Esophagus (tissue), 2 donors: Measurements from ENCODE around the gene BUB1. TPM values are rescaled to one million over a fixed set of nuclear protein-coding genes. Genes with fewer than 3 reads are reported as not detected.

Experiments
- H3K27ac ChIP-seq, 2 donors: one replicate each; pipeline ENCODE4 v1.5.1; 2013; ENCODE audit warnings: low read depth in 2 of 2, mild to moderate bottlenecking in 2 of 2, inconsistent platforms in 1 of 2, low read length in 1 of 2, moderate library complexity in 1 of 2
- H3K27me3 ChIP-seq, 2 donors: one replicate each; pipeline ENCODE4 v1.6.1; 2013; ENCODE audit warnings: low read length in 2 of 2, control low read depth in 1 of 2, mild to moderate bottlenecking in 1 of 2; ENCODE audit not compliant: insufficient read depth in 2 of 2, control insufficient read depth in 1 of 2
- H3K36me3 ChIP-seq, 2 donors: one replicate each; pipeline ENCODE4 v1.6.1; 2013; ENCODE audit warnings: low read length in 1 of 2; ENCODE audit not compliant: control insufficient read depth in 2 of 2, insufficient read depth in 2 of 2
- H3K4me1 ChIP-seq, 2 donors: one replicate each; pipeline ENCODE4 v1.6.1; 2013; ENCODE audit warnings: low read length in 1 of 2; ENCODE audit not compliant: control insufficient read depth in 2 of 2, insufficient read depth in 2 of 2
- H3K4me3 ChIP-seq, 2 donors: one replicate each; pipeline ENCODE4 v1.5.1; 2013; ENCODE audit warnings: low read length in 2 of 2, mild to moderate bottlenecking in 2 of 2, low read depth in 1 of 2, moderate library complexity in 1 of 2
- H3K9me3 ChIP-seq, 2 donors: one replicate each; pipeline ENCODE4 v1.6.1; 2013; ENCODE audit warnings: mild to moderate bottlenecking in 2 of 2, low read depth in 1 of 2, low read length in 1 of 2, moderate library complexity in 1 of 2; ENCODE audit not compliant: control insufficient read depth in 2 of 2, insufficient read depth in 1 of 2
- WGBS, 2 donors: extraction: QIAGEN DNeasy Blood & Tissue Kit; methylation state at CpG; one replicate each; pipeline ENCODE4 v1.1.7; 2013; 5-methylcytosine and 5-hydroxymethylcytosine counted together
- polyA plus RNA-seq, 2 donors: library from polyadenylated mRNA; stranded (reverse); fragments of 200-250 nt; gene quantifications; one replicate each; pipeline ENCODE4 v1.2.3, GENCODE V29; 2013
- donor health status: healthy with polysubstance abuse.
- donor health status: Bipolar disorder and iron deficiency.

BUB1 gene
- 1 to 10 TPM; 2.3 to 5.3 TPM for polyA plus RNA-seq

DNA sequence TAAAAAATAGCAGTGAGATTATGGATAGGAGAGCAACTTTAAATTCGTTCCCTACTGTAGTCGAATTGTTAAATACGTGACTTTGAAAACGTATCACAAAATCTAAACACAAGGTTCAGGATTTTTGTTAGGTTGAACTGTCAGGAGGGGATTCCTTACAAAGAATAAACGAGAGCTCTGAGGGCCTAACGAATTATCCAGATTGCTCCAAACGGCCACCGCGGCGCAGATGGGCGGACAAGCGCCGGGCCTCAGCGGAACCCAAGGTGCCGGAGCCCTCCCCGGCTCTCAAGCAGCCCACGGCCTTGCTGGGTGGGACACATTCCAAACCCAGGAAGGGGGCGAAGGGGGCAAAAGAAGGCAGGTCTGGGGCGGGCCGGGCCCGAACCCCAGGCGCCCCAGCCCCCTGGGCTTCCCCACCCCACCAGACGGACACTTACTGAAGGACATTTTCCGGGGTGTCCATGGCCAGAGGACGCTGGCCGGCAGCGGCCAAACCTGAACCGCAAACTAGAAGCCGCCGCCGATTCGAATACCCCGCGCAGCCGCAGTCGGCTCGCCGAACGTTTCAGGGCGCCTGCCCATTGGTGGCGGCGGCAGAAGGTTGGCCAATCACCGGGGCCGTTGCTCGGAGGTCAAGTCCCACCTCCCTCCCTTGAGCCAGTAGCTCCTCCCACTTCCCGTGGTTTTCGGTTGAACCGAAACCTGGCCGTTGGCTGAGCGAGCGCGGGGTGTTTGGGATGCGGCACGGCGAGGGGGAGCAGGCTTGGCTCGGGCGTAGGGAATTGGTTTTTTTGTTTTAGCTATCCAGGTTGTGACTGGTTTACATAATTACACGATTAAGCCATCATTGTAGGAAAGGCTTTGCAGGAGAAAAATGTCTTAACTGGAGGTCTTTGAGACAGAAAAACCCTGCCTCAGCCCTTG is at the start of gene BUB1:
Gene BUB1 (minus strand): TSS at position 534 of the 927 bp plus-strand sequence. CDS start 68 bp downstream, at position 466.
- WGBS, 2 donors: 0% methylated on average over 58 of the region's 58 CpGs
- Histone ChIP-seq H3K4me1 (no peaks in the 10 kb centered on the region), H3K4me3 (peak within 1 kb of the TSS; percentile 58 to 76), H3K9me3 (no peaks in the 10 kb centered on the region), H3K27ac (peak within 1 kb of the TSS; percentile 83 to 86), H3K36me3 (no peaks in the 10 kb centered on the region), H3K27me3 (no peaks in the 10 kb centered on the region)

DNA sequence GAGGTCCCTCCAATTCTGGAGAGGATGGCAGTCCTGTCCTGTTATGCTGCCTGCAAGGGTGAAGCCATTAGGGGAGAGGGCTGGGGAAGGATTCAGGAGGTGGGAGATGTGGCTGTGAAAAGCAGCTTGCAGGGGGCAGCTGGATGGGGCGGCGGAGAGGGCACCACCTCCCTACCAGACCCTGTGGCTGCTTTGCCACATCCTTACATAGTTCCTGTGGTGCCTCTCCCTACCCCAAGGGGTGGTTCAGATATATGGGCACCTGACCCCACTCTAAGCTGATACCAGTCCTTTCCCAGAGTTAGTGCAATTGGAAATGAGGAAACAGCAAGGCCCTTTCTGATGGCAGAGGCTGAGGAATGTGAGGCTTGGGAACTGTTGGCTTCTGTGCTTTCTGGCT is 48.4 kb upstream of the BUB1 start:
- H3K9me3 ChIP-seq: no peaks in the 10 kb centered on the region
- H3K36me3 ChIP-seq: no peaks in the 10 kb centered on the region
- 73 to 94% methylated on average over 2 of the region's 2 CpGs for WGBS, 2 donors
- H3K27ac ChIP-seq: no peak overlapping the region
- no peak overlapping the region for H3K4me3 ChIP-seq
- H3K4me1 ChIP-seq: no peaks in the 10 kb centered on the region
- peaks cover 1 to 2% of the 10 kb centered on the region in 2 donors for H3K27me3 ChIP-seq

DNA sequence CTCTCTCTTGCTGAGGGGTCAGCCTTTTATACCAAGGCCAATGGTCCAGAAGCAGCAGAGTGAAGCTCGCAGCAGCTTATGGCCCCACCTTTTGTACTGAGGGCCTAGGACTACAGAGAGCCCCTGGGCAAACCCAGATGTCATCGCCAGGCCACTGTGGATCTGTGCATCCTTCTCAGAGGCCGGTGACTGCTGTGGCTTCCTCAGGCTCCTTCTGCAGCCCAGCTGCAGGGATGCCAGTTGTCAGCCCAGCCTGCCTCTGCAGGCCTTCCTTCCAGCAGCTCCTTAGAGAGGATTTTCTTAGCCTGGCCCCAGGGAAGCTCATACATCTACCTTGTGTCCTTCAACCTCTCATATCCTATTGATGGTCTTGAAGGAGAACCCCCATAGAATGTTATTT is 48.0 kb upstream of the BUB1 start:
- H3K9me3 ChIP-seq: no peaks in the 10 kb centered on the region
- no peaks in the 10 kb centered on the region for H3K36me3 ChIP-seq
- H3K4me3 ChIP-seq: no peak overlapping the region
- no peaks in the 10 kb centered on the region for H3K4me1 ChIP-seq
- H3K27me3 ChIP-seq: no peaks in the 10 kb centered on the region
- 88 to 94% methylated on average over 3 of the region's 3 CpGs for WGBS, 2 donors
- no peak overlapping the region for H3K27ac ChIP-seq

DNA sequence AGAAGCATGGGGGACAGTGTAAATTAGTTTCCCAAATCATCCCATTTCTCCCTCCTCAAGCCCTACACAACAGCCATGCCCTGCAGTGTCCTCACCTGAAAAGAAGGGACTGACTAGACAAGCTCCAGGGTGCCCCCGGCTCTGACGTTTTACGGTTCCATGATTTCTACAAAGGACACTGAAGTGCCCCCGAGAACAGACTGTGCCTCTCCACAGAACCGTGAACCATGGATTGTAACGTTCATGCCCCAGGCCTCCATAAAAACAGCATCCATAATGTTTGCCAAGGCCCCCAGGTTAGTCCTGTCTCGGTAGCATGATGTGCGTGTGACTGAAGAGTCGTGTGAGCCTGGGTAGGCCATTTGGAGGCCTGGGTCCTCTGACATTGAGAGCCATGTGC is 47.5 kb upstream of the BUB1 start:
- H3K4me3 ChIP-seq: no peak overlapping the region
- H3K27me3 ChIP-seq: no peaks in the 10 kb centered on the region
- 91 to 92% methylated on average over 9 of the region's 9 CpGs for WGBS, 2 donors
- no peak overlapping the region for H3K27ac ChIP-seq
- H3K4me1 ChIP-seq: no peaks in the 10 kb centered on the region
- H3K36me3 ChIP-seq: no peaks in the 10 kb centered on the region
- H3K9me3 ChIP-seq: no peaks in the 10 kb centered on the region

DNA sequence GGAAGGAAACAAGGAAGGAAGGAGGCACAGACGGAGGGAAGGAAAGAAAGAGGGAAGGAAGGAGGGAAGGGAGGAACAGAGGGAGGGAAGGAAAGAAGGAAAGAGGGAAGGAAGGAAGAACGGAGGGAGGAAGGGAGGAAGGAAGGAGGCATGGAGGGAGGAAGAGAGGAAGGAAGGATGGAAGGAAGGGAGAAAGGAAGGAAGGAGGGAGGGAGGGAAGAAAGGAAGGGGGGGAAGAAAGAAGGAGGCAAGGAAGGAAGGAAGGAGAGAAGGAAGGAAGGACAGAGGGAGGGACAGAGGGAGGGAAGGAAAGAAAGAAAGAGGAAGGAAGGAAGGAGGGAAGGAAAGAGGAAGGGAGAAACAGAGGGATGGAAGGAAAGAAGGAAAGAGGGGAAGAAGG is 47.0 kb upstream of the BUB1 start:
- 68 to 72% methylated on average over 2 of the region's 2 CpGs for WGBS, 2 donors
- Histone ChIP-seq H3K4me1 (no peaks in the 10 kb centered on the region), H3K4me3 (no peak overlapping the region), H3K36me3 (no peaks in the 10 kb centered on the region), H3K27ac (no peak overlapping the region), H3K9me3 (no peaks in the 10 kb centered on the region), H3K27me3 (no peaks in the 10 kb centered on the region)

DNA sequence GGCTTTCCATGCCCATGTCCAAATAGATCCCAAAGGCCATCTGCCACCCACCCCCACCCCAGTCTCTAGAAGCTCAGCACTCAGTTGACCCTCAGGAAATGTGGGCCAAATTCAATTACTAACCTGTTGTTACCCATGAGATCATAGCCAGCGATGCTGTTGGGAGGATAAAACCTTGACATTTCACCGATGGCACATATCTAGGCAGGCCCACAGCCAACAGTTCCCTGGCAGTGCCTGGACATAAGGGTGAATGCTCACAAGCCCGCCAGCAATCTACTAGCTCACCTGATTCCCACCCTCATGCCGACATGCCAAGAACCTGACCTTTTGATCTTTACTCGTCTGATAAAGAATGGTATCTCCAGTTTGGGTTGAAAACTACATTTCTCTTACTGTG is 42.7 kb upstream of the BUB1 start:
- Histone ChIP-seq H3K4me1 (no peaks in the 10 kb centered on the region), H3K27me3 (no peaks in the 10 kb centered on the region), H3K9me3 (no peaks in the 10 kb centered on the region), H3K36me3 (no peaks in the 10 kb centered on the region), H3K4me3 (no peak overlapping the region), H3K27ac (no peak overlapping the region)
- WGBS, 2 donors: 78 to 89% methylated on average over 5 of the region's 5 CpGs

DNA sequence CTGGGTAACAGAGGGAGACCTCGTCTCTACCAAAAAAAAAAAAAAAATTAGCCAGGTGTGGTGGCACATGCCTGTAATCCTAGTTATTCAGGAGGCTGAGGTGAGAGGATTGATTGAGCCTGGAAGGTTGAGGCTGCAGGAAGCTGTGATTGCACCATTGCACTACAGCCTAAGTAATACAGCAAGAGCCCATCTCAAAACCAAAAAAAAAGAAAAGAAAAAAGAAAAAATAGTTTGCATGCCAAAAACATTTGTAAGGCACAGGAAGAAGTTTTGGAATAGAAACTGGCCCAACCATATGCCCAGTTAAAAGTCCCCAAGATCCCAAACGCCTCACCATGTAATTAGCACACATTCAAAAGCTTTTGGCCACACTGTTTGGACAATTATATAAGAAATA is 41.1 kb upstream of the BUB1 start:
- WGBS, 2 donors: 62 to 65% methylated on average over 2 of the region's 2 CpGs
- no peaks in the 10 kb centered on the region for H3K27me3 ChIP-seq

DNA sequence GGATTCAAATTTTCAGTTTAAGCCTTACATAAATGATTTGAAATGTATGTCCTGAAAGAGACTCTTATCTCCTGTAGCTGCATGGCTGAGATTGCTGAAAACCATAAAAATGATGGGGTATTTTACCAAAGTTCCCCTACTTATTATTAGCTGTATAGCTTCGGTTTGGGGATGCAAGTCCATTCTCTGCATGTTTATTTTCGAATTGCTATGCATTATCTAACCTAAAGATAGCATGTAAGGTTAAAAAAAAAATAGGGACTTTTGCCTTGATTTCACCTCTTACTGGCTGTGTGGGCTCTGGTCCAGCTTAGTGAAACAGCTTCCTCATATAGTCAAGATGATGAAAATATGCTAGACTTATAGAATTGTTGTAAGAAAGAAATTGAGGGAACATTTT is 40.5 kb upstream of the BUB1 start:
- no peak overlapping the region for H3K4me3 ChIP-seq
- WGBS, 2 donors: 82 to 85% methylated on average over 2 of the region's 2 CpGs
- H3K27me3 ChIP-seq: no peaks in the 10 kb centered on the region
- H3K27ac ChIP-seq: no peak overlapping the region
- no peaks in the 10 kb centered on the region for H3K36me3 ChIP-seq
- no peaks in the 10 kb centered on the region for H3K9me3 ChIP-seq
- no peaks in the 10 kb centered on the region for H3K4me1 ChIP-seq

More for the DNA sequence above, 41.1 kb upstream of the BUB1 start:
- Histone ChIP-seq H3K4me3 (no peak overlapping the region), H3K27ac (no peak overlapping the region), H3K9me3 (no peaks in the 10 kb centered on the region), H3K4me1 (no peaks in the 10 kb centered on the region), H3K36me3 (no peaks in the 10 kb centered on the region)

DNA sequence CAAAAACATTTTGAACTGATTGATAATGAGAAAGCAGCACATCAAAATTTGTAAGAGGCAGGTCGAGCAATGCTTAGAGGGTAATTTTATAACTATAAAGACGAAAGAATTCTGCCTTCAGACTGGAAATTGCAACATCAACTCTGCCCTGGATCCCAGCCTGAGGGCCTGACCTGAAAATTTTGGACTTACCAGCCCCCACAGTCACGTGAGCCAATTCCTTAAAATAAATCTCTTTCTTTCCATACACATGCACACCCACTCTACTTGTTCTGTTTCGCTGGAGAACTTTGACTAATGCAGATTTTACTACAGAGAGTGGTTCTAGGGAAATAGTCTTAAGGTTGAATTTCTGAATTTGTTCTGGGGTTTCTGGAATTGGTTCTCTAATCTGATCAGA is 39.9 kb upstream of the BUB1 start:
- WGBS, 2 donors: 46 to 51% methylated on average over 4 of the region's 4 CpGs
- Histone ChIP-seq H3K36me3 (no peaks in the 10 kb centered on the region), H3K9me3 (no peaks in the 10 kb centered on the region), H3K4me3 (no peak overlapping the region), H3K4me1 (no peaks in the 10 kb centered on the region), H3K27ac (no peak overlapping the region), H3K27me3 (no peaks in the 10 kb centered on the region)
